OCI-LY7 (cell line): ENCODE results near the gene RCAN3. TPM values are rescaled to one million over a fixed set of nuclear protein-coding genes. Genes with fewer than 3 reads are reported as not detected.

Experiments used
- BruUV-seq: library from RNA; stranded (reverse); fragments of 400-500 nt; replicated peaks from 2 replicates; lab custom pipeline; 2021; lab: Mats Ljungman, UMichigan
- CTCF ChIA-PET: fragments of 300-600 bp; sonication (Branson Sonifier 250); formaldehyde crosslinking; loops from one replicate; lab custom pipeline; 2022; ENCODE audit warnings: antibody characterized with exemption; ENCODE audit not compliant: unreplicated experiment; lab: Charles Lee
- POLR2A ChIA-PET: fragments of 300-600 bp; sonication (Branson Sonifier 250); formaldehyde crosslinking; loops from one replicate; lab custom pipeline; 2022; ENCODE audit warnings: antibody characterized with exemption; lab: Charles Lee
- DNase-seq: peaks from one replicate; pipeline ENCODE4 v3.0.0-alpha.2; 2015; ENCODE audit warnings: low spot score
- H2AFZ ChIP-seq: fragments of 200-600 bp; sonication (generic), shearing (Covaris generic); 2 replicates; pipeline ENCODE4 v1.6.1; 2014; ENCODE audit warnings: mild to moderate bottlenecking, antibody characterized with exemption, low read length, moderate library complexity
- H3K27ac ChIP-seq: fragments of 200-600 bp; sonication (generic); 2 replicates; pipeline ENCODE4 v1.5.1; 2014; ENCODE audit warnings: mixed run types, low read depth, mild to moderate bottlenecking, moderate library complexity, low read length, inconsistent platforms; ENCODE audit not compliant: poor library complexity, severe bottlenecking
- H3K36me3 ChIP-seq: fragments of 200-600 bp; sonication (generic); 2 replicates; pipeline ENCODE4 v1.6.1; 2014; ENCODE audit warnings: mild to moderate bottlenecking, antibody characterized with exemption, low read length, moderate library complexity, mixed read lengths; ENCODE audit not compliant: insufficient read depth
- H3K4me1 ChIP-seq: fragments of 200-600 bp; sonication (generic); 2 replicates; pipeline ENCODE4 v1.5.1; 2014; ENCODE audit warnings: mild to moderate bottlenecking, low read length; ENCODE audit not compliant: insufficient read depth, poor library complexity, severe bottlenecking
- H3K4me2 ChIP-seq: fragments of 200-600 bp; sonication (generic); 2 replicates; pipeline ENCODE4 v1.6.1; 2014; ENCODE audit warnings: mild to moderate bottlenecking, low read length
- H3K4me3 ChIP-seq: fragments of 200-600 bp; sonication (generic); 2 replicates; pipeline ENCODE4 v1.5.1; 2014; ENCODE audit warnings: mild to moderate bottlenecking, low read depth, low read length; ENCODE audit not compliant: poor library complexity, severe bottlenecking
- H3K79me2 ChIP-seq: fragments of 200-600 bp; sonication (generic); 2 replicates; pipeline ENCODE4 v1.6.1; 2016; ENCODE audit warnings: low read depth, mild to moderate bottlenecking, low read length, moderate library complexity, mixed read lengths; ENCODE audit not compliant: insufficient read depth
- H3K9me2 ChIP-seq: fragments of 200-600 bp; sonication (generic); 2 replicates; pipeline ENCODE4 v1.6.1; 2016; ENCODE audit warnings: mild to moderate bottlenecking, low read length, mixed read lengths; ENCODE audit not compliant: insufficient read depth
- H3K9me3 ChIP-seq: fragments of 200-600 bp; sonication (generic); 2 replicates; pipeline ENCODE4 v1.6.1; 2014; ENCODE audit warnings: mild to moderate bottlenecking, mixed run types, low read length, mixed read lengths
- H4K20me1 ChIP-seq: fragments of 200-600 bp; sonication (generic); 2 replicates; pipeline ENCODE4 v1.6.1; 2014; ENCODE audit warnings: mild to moderate bottlenecking, antibody characterized with exemption, low read length, moderate library complexity, mixed read lengths; ENCODE audit not compliant: insufficient read depth
- CTCF ChIP-seq: fragments of 200-600 bp; sonication (generic); conservative IDR thresholded peaks from 2 replicates; pipeline ENCODE4 v1.5.1; 2014; ENCODE audit warnings: mild to moderate bottlenecking, antibody characterized with exemption, low read length, moderate library complexity, mixed read lengths
- EZH2phosphoT487 ChIP-seq: fragments of 200-600 bp; sonication (generic); IDR thresholded peaks from 2 replicates; pipeline ENCODE4 v1.6.1; 2018; ENCODE audit warnings: low read depth, borderline replicate concordance, mild to moderate bottlenecking, mixed run types, antibody characterized with exemption, low read length, moderate library complexity, mixed read lengths
- intact Hi-C: fragments of 100-400 bp; cut with micrococcal nuclease; formaldehyde crosslinking; loops from one replicate; pipeline ENCODE4 v1.10.0; 2022; ENCODE audit not compliant: unreplicated experiment
- total RNA-seq, 2 experiments: library from RNA; depleted of rRNA in 1 of 2; stranded (reverse); fragments of >200 nt in 1 of 2; shearing (Covaris generic) in 1 of 2; gene quantifications; 2 replicates each; pipeline ENCODE4 v1.2.3, GENCODE V29; 2014 to 2022

The RCAN3 gene
- total RNA-seq, 2 experiments from 2014 or later: 13.0 to 47.8 TPM

GRCh38 chr1:24535778-24536177 lies 33.1 kb downstream of the RCAN3 start:
- ChIA-PET CTCF (interaction anchor here (0.8 to 1.3 kb wide), 2 partner anchors 14 to 120 kb away, joined by 3 to 7 read pairs; partner anchors contain the start of gene NIPAL3), POLR2A (interaction anchor here (0.5 to 2.8 kb wide), 16 partner anchors 9 to 385 kb away, joined by 3 to 21 read pairs (median 4); partner anchors contain the start of genes NIPAL3 and RCAN3)
- no peaks in the 10 kb centered on the region for H3K9me2 ChIP-seq
- H4K20me1 ChIP-seq: no peaks in the 10 kb centered on the region
- H3K4me3 ChIP-seq: peak overlapping the region; percentile 65
- H3K27ac ChIP-seq: peak overlapping the region; percentile 89
- peaks cover 30% of the 10 kb centered on the region for H3K36me3 ChIP-seq
- no peak for TF ChIP-seq CTCF
- H3K9me3 ChIP-seq: no peaks in the 10 kb centered on the region
- DNase-seq: no peak
- intact Hi-C loops: loop anchor here (2.0 to 10.0 kb wide), 4 partner anchors 33 to 338 kb away; partner anchors contain the start of genes CLIC4 and RCAN3
- BruUV-seq: no TSS peak
- no peaks in the 10 kb centered on the region; the same call in 1 of the 2 replicates for H3K79me2 ChIP-seq
- peak overlapping the region; percentile 94 for H3K4me2 ChIP-seq
- peaks cover 76% of the 10 kb centered on the region for H3K4me1 ChIP-seq
- peak overlapping the region; percentile 75; the same call in 1 of the 2 replicates for H2AFZ ChIP-seq

- Histone ChIP-seq H3K36me3 (peaks cover 27% of the 10 kb centered on the region), H3K9me2 (no peaks in the 10 kb centered on the region), H3K9me3 (no peaks in the 10 kb centered on the region), H4K20me1 (no peaks in the 10 kb centered on the region), H3K4me2 (peak overlapping the region; percentile 94), H3K79me2 (no peaks in the 10 kb centered on the region; the same call in 1 of the 2 replicates), H3K4me3 (peak overlapping the region; percentile 65), H2AFZ (peak overlapping the region; percentile 75; the same call in 1 of the 2 replicates), H3K4me1 (peaks cover 82% of the 10 kb centered on the region), H3K27ac (peak overlapping the region; percentile 89)
- no TSS peak for BruUV-seq
- ChIA-PET POLR2A (interaction anchor here (0.8 to 2.8 kb wide), 11 partner anchors 10 to 351 kb away, joined by 3 to 21 read pairs (median 6); partner anchors contain the start of genes NIPAL3 and RCAN3), CTCF (interaction anchor here (0.8 to 0.9 kb wide), 2 partner anchors 11 to 14 kb away, joined by 3 to 4 read pairs; no protein-coding TSS in a partner anchor)
- TF ChIP-seq CTCF: no peak
- no peak for TF ChIP-seq EZH2phosphoT487
- DNase-seq: peak; percentile 87
- intact Hi-C loops: loop anchor here (2.0 to 10.0 kb wide), 4 partner anchors 34 to 339 kb away; partner anchors contain the start of genes CLIC4 and RCAN3
Measured at GRCh38 chr1:24536391-24536840, 33.8 kb downstream of the RCAN3 start.
